Nucleus accumbens (tissue), 56 donors: Measurements from ENCODE around the gene LOXL4.
"Not testable (repeated sequence)": the region's sequence is repeated elsewhere in the genome, so short reads cannot be mapped to it uniquely, and the experiment has no call there.

Experiments used
- DNase-seq, 56 donors: peaks; one replicate each; lab custom pipeline; 2025; lab: John Stamatoyannopoulos, UW

LOXL4 gene

DNA sequence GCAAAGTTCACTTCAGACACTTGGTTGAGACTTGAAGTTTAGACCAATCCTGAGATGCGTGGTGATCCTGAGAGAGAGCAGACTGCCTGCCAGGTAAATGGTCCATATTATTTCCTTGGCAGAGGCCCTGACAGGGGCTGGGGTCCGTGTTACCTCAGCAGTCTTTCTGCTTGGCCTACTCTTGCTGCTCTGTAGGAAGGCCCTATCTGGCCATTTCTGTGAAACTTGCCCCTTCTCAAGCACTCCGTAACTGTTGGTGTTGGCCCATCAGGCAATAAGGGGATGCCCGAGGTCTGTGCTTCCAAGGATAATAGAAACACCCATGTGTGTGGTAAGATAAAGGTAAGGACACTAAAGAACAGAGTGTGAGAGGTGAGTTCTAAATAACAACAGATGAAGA lies 20.0 kb downstream of the LOXL4 start:
- DNase-seq: no peak

DNA sequence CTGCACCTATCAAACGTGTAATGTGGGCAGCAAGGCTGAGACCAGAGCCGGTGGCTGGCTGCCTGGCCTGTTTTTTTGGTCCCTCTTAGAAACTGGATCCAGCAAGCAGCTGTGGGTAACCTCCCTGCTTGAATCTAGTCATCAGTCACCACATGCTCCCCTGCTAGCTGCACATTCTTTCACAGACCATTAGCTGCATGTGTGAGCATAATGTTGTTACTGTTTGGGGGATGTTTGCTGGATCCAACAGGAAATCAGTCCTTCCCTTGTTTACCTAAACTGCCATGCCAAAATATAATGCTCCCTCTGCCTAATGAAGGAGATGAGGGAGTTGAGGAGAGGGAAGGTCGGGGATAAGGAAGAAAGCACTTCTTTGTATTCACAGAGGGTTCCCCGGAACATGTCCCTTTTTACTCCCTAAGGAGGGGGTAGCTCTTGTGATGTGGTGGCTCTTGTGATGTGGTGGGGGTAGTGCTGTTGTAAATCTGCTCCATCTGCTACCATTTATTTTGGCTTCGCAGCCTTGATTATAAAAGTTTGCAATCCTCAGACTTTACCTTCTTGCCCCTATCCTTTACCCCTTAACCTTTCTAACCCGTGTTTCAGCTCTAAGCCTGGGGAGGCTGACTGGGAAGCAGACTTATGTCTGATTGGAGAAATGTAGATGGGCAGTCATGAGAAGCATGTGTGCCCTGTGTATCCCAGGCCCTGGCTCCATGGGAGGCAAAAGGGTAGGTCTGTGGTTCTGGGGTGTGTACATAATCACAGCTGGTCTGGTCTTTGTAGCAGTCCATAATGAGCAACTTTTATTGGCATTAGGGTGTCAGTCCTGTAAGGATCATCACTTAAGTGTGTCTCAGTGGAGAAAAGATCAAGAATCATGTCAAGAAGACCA lies 20.8 kb downstream of the LOXL4 start:
- DNase-seq: peak in 1 of 56 donors; percentile 26

DNA sequence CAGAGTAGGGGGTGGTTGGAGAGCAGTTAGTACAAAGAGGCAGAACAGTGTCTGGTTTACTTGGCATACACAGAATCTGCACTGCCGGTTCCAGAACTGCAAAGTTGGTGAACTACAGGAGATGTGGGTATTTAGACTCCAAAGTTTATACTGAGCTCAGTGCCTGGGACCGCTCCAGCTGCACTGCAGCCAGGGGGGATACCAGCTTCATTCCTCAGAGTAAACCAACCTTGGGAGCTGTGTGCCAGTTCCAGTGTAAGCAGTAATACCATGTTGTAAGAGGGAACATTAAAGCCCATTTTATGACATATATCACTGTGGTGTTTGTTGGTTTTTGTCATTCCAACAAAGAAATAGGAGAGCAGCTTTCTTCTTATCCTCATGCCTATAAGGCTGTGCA lies 23.4 kb downstream of the LOXL4 start:
- DNase-seq: no peak

DNA sequence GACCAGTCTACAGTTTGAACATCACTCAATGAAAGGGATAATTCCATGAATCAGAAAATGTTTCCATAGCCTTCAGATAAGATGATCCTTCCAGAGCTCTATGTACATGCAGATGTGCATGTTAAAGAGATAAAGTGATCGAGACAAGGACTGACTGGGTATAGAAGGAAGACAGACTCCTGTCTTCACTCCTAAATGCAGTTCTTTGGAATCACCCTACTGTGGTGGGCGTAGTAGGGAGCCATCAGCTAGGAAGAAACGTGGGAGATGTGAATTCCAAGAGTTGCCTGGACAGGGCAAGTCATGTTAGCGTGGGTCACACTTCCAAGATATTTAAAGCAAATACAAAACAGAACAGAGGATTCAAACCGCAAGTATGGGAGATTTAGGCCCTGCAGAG lies 23.9 kb downstream of the LOXL4 start:
- DNase-seq: no peak

DNA sequence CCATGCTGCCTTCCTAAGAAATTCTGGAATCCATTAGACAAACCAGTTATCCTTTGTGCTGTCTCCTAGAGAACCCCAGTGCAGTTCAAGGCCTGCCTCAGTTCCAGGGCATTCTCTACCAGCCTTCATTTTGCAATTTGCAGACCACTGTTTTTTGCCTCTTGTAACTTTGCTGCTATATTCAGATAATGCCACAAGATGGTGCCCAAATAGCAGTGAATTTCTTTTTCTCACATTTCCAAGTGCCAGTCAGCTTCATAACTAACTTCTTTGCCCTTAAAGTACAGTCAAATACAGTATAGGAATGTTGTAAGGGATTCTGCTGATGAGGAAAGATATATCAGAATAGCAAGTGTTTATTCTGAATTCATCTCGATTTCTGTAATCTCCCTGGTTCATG lies 25.2 kb downstream of the LOXL4 start:
- DNase-seq: no peak

DNA sequence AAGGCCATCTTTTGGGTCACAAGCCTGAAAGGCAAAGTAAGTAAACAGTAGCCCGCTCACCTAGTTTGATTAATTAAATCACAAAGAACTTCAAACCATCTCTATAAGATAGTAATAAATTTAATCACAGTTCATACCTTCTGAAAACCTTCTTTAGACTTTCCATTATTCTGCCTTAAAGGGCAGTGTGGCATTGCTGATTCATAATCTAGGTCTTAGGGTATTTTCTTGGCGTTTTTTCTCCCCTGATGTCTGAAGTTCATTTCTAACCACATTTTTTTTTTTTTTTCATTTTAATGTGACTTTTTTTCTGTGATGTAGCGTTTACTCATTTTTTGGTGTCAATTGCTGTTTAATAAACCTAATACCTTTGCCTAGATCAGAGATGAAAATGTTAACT lies 27.5 kb downstream of the LOXL4 start:
- no peak for DNase-seq

DNA sequence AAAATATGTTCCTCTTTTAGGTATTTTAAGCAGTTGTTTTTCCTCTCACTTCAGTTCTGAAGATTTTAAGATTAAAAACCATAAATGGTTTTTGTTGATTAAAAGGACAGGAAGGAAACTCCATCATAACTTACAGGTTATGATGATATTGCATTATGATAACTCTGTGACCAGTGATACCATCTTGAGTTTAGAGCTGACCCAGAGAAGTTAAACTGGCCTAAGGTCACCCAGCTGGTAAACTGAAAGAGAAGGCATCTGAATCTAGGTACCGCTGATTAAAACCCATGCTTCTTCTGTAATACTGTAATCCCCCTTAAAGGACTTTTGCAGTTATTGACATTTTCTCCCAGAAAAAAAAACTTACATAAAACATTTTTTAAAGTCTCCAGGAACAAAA lies 29.6 kb downstream of the LOXL4 start:
- DNase-seq: no peak

DNA sequence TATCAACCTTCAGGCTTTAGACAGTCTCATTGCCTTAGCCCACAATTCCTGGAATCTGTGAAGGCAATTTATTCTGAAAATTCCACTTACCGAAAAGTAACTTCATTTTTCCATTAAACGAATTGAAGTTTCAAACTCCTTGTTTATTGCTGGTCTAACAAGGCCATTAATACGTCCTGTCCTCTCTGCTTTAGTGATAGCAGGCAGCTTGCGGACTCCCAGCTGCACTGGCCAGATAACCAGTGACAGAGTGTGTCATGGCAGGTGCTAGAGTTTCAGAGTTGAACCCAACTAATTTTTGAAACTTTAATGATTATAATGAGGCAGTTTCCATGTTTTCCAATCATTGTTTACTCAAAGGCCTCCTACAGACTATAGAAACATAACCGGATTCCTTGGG lies 31.1 kb downstream of the LOXL4 start:
- no peak for DNase-seq

DNA sequence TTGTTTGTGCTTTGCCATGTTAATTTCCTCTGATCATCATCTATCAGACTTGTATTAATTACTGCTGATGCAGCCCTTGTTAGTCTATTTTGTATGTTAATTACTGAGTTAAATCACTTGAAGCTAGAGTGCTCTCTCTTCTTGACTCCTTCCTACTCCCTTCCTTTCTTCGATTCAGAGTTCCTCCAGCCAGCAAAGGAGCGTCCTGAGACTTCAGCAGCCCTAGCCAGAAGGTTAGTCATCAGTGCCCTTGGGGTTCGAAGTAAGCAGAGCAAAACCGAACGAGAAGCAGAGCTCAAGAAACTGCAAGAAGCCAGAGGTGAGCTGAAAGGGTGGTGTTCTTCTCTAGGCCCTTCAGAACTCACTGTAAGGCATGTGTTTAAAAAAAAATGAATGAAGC lies 32.1 kb downstream of the LOXL4 start:
- DNase-seq: no peak

DNA sequence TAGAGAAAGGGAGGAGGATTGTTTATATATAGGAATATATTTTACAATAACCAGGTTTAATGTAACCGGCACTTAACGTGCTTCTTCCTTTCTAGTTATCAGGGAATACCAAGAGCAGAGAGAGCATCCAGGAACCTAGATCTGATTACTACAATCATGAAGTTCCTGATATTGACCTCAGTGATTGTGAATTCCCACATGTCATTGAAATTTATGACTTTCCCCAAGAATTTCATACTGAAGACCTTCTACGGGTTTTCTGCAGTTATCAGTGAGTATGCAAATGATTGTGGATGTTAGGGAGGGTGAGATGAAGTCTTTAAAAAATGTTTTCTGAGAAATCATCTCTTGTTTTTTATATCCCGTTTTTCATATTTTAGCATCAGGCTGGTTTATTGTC lies 36.6 kb downstream of the LOXL4 start:
- DNase-seq: no peak

DNA sequence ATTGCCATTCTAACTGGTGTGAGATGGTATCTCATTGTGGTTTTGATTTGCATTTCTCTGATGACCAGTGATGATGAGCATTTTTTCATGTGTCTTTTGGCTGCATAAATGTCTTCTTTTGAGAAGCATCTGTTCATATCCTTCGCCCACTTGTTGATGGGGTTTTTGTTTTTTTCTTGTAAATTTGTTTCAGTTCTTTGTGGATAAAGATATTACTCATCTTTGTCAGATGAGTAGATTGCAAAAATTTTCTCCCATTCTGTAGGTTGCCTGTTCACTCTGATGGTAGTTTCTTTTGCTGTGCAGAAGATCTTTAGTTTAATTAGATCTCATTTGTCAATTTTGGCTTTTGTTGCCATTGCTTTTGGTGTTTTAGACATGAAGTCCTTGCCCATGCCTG lies 39.7 kb downstream of the LOXL4 start:
- not testable (repeated sequence) for DNase-seq

DNA sequence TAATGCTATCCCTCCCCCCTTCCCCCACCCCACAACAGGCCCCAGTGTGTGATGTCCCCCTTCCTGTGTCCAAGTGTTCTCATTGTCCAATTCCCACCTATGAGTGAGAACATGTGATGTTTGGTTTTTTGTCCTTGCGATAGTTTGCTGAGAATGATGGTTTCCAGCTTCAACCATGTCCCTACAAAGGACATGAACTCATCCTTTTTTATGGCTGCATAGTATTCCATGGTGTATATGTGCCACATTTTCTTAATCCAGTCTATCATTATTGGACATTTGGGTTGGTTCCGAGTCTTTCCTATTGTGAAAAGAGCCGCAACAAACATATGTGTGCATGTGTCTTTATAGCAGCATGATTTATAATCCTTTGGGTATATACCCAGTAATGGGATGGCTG lies 40.3 kb downstream of the LOXL4 start:
- DNase-seq: not testable (repeated sequence)

DNA sequence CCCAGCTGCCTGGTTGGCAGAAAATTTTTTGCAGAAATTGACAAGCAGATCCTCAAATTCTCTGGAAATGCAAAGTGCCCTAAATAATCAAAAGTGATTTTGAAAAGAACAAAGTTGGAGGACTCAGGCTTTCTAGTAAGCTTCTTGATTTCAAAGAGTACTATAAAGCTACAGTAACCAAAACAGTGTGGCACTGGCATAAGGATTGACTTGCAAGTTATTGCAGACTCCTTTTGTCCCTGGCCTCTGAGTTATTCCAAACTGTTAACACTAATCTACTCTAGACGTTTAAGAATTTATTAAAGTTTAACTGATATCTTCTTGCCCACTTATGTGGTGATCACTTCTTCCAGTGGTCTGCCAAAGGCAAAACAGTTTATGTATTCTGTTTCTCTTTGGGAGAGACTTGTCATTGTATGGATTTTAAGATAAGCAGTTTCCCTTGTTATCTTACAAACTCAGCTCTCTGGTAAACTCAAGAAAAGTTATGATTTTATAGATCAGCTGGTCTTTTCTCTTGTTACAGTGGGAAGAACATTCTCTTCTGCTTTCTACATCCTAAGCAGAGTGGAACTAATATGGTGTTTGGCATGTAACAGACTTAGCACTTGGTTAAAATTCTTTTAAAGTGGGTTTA lies 41.4 kb downstream of the LOXL4 start:
- DNase-seq: no peak

DNA sequence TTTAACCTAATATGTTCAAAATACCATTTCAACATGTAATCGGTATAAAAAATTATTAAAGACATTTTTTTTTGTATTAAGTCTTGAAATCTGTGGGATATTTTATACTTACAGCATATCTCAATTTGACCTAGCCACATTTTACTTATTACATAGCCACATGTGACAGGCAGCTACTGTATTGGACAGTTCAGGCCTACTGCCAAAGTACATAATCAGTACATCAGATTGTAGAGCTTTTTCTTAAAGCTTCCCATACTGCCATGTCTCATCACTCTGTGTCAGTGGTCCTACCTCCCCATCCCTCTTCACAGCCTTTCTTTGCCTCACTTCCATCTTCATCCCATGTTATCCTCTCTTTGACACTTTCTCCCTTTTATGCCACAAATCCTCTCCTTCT lies 43.0 kb downstream of the LOXL4 start:
- DNase-seq: no peak

DNA sequence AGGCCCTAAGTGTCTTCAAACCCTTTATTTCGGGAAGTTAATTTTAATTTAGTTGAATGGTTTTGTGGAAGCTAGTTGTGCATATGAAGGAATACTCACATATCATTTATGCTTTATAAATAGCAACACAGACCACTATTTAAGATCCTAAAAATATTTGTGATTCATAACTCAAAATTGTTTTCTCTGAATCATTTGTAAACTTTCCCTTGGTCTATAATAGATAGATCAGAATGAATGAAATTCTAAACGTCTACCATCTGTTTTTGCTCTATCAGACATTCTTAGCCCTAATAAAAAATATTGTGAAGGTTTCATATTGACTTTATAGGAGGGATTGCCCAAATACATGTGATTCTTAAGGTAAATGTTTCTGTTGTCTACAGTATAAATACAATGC lies 43.5 kb downstream of the LOXL4 start:
- DNase-seq: no peak

DNA sequence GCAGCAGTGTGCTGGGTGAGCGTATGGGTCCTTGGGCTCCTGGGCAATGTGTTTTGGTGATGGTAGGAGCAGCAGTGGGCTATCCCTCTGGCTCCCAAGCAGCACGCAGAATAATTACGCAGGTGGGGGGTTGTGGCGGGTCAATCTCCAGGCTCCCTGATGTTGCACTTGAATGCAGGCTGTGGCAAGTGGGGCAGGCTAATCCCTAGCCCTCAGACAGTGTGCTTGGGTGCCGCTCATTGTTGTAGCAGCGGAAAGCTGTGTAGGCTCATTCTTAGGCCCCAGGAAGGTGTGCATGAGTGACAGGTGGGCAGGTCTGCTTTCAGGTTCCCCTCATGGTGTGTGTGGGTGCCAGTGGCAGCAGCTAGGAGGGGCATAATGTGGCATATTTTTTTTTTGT lies 44.1 kb downstream of the LOXL4 start:
- DNase-seq: no peak

DNA sequence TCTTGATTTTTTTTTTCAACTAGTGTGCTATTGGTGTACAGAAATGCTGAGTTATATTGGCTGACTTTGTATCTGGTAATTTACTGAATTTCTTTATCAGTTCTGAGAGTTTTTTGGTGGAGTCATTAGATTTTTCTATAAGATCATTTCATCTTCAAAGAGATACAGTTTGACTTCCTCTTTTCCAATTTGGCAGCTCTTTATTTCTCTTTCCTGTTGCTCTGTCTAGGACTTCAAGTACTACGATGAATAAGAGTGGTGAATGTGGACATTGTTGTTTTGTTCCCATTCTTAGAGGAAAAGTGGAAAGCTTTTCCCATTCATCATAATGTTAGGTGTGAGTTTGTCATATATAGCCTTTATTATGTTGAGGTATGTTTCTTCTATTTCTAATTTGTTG lies 50.2 kb downstream of the LOXL4 start:
- no peak for DNase-seq

DNA sequence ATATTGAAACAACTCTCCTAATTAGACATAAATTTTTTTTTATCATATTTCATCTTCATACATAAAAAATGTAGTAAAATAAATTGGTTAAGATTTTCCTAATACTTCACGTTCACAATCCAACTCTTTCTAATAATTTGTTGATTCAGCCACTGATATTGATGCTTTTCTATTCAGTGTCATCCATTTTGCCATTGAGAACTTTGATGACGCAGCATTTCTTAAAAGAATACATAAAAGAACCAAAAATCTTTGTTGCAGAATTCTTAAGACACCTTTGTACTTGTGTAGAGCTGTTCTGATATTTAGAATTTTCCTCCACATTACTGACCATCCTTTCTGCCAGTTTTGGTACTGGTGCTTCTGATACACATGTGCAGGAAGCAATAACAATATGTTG lies 52.6 kb downstream of the LOXL4 start:
- no peak for DNase-seq

DNA sequence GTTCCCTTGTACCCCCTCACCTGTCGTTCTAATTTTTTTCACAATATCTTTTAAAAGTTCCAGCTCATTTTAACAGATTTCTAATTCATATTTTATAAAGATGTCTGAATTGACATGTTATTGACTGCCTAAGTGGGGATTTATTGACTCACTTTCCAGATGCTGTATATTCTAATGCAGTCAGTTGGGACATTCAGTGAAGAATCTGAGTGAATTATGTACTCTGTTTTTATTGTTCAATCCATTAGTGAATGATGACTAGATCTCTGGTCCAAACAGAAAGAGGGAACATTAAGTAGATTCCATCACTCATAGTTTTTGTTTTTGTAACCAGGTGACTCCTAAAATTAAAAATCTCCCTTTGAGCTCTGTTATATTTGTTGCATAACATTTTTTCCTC lies 54.3 kb downstream of the LOXL4 start:
- DNase-seq: no peak

DNA sequence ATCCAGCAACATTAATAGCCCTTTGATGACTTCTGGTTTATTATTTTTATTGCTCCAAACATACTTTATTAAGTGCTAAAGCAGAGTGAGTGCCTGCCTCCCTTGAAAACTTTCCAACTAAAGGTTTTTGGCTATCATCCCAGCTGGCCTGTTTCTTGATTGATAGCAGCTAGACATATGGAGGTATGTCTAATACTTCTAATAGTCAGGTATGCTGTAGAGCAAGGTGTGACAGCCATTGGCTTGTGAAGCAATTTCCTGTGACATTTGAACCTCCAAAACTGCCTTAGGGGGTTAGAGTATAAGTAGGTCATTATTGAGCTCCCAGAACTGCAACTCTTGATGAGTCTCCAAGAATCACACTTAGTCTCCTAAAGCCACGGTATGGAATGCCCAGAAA lies 55.8 kb downstream of the LOXL4 start:
- DNase-seq: no peak

DNA sequence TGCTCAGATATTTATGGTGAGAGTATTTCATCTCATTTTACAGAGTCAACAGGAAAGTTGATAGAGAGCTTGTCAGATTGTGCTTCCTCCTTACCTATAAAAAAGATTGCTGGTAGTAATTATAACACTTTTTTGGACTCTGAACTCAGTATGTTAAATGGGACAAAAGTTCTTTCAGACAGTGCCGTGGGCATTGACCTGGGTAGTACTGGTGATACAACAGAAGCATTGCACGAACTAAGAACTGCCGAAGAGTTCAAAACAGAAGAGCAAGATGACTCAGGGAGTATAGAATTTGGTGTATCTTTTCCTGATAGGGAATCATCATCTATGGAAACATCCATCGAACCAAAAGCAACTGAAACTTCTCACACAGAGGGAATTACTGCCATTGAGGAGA lies 58.6 kb downstream of the LOXL4 start:
- no peak for DNase-seq

DNA sequence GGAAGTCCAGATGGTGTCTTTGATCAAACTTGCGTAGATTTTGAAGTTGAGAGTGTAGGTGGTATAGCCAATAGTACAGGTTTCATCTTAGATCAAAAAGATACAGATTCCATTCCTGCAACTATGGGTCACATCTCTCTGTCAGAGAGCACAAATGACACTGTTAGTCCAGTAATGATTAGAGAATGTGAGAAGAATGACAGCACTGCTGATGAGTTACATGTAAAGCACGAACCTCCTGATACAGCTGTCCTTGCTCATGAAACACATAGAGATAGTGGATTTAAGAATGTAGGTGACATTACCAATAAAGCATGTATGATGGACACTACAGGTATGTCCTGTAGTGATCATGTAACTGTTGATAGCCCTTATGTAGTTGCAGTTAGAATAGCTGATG lies 59.1 kb downstream of the LOXL4 start:
- DNase-seq: no peak
